GM18870 (cell line): Measurements from ENCODE around the gene UNC45B.
"Not testable (repeated sequence)": the region's sequence is repeated elsewhere in the genome, so short reads cannot be mapped to it uniquely, and the experiment has no call there.

Experiments
- ATAC-seq: cut with Tn5 transposase; IDR thresholded peaks from one replicate; pipeline ENCODE4 v1.9.1; 2021; ENCODE audit warnings: moderate library complexity; ENCODE audit not compliant: unreplicated experiment

Gene UNC45B, protein sequence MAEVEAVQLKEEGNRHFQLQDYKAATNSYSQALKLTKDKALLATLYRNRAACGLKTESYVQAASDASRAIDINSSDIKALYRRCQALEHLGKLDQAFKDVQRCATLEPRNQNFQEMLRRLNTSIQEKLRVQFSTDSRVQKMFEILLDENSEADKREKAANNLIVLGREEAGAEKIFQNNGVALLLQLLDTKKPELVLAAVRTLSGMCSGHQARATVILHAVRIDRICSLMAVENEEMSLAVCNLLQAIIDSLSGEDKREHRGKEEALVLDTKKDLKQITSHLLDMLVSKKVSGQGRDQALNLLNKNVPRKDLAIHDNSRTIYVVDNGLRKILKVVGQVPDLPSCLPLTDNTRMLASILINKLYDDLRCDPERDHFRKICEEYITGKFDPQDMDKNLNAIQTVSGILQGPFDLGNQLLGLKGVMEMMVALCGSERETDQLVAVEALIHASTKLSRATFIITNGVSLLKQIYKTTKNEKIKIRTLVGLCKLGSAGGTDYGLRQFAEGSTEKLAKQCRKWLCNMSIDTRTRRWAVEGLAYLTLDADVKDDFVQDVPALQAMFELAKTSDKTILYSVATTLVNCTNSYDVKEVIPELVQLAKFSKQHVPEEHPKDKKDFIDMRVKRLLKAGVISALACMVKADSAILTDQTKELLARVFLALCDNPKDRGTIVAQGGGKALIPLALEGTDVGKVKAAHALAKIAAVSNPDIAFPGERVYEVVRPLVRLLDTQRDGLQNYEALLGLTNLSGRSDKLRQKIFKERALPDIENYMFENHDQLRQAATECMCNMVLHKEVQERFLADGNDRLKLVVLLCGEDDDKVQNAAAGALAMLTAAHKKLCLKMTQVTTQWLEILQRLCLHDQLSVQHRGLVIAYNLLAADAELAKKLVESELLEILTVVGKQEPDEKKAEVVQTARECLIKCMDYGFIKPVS

DNA sequence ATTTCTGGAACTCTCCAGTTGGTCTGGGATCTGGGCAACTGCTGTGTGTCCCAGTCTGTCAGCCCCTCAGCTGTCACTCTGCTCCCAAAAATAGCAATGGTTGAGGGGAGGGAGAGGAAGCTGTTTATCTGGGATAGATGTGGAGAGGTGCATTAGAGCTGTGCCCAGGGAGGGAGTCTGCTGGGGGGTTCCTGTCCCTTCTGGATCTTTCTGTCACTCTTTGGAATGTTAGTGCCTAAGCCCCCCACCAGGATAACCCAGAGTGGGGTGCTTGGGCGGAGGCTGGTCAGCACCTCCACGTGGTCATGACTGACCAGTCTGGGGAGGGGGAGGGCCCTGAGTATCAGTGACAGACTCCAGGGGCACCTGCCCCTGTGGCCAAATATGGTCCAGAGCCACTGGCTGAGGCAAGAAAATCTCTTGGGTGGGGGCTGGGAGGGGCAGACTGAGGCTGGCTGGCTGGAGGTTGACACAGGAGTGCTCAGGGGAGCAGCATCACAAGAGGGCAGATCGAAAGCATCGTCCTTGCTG, at the start of gene UNC45B:
TSS of gene UNC45B (plus strand) at position 443 of the 531 bp plus-strand sequence. CDS start 447 bp downstream, outside the sequence.
- ATAC-seq, result no peak

GRCh38 chr17:35099908-35100307, 47.7 kb upstream of the UNC45B start:
- no peak for ATAC-seq

- ATAC-seq, result no peak
These were observed 46.6 kb upstream of the UNC45B start for GRCh38 chr17:35101036-35101435.

GRCh38 chr17:35101725-35102124, 45.9 kb upstream of the UNC45B start:
- ATAC-seq, result no peak

- no peak for ATAC-seq
These were observed 44.3 kb upstream of the UNC45B start for GRCh38 chr17:35103271-35103670.

- ATAC-seq, result no peak
These were observed 42.7 kb upstream of the UNC45B start for GRCh38 chr17:35104844-35105450.

DNA sequence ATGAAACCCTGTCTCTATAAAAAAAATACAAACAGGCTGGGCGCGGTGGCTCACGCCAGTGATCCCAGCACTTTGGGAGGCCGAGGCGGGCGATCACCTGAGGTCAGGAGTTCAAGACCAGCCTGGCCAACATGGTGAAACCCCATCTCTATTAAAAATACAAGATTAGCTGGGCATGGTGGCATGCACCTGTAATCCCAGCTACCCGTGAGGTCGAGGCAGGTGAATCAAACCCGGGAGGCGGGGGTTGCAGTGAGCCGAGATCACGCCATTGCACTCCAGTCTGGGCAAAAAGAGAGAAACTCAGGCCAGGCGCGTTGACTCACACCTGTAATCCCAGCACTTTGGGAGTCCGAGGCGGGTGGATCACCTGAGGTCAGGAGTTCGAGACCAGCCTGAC, 36.8 kb upstream of the UNC45B start:
- not testable (repeated sequence) for ATAC-seq

GRCh38 chr17:35116845-35117244, 30.8 kb upstream of the UNC45B start:
- ATAC-seq, result no peak

DNA sequence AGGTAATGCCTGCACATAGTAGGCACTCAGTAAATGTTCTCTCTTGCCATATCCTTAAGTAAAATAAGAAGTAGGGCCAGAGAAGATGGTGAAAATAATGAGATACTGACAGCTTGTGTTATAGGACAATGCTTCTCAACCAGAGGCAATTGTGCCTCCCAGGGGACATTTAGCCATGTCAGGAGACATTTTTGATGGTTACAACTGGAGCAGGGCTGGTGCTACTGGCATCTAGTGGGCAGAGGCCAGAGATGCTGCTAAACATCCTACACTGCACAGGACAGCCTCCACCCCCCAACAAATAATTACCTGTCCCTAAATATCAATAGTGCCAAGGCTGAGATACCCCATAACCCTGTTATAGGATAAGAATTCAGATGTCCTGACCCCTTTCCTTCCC, 29.6 kb upstream of the UNC45B start:
- ATAC-seq, result no peak

- peak; percentile 52 for ATAC-seq
These were observed 28.0 kb upstream of the UNC45B start, which contains the start of gene RAD51D for GRCh38 chr17:35119370-35120165. Gene RAD51D, minus strand, starts transcription at chr17:35119860. Its CDS starts 247 bp downstream, at chr17:35119613.

- no peak for ATAC-seq
These were observed 26.3 kb upstream of the UNC45B start, which contains the start of gene FNDC8 for GRCh38 chr17:35121315-35121714. Gene FNDC8, plus strand, starts transcription at chr17:35121615. Its CDS starts 79 bp downstream, at chr17:35121694.

- ATAC-seq, result no peak
These were observed 19.7 kb upstream of the UNC45B start for GRCh38 chr17:35127751-35128514.

GRCh38 chr17:35129154-35129972, 18.3 kb upstream of the UNC45B start:
- ATAC-seq, result no peak

GRCh38 chr17:35129973-35130351, 17.7 kb upstream of the UNC45B start:
- ATAC-seq, result no peak

DNA sequence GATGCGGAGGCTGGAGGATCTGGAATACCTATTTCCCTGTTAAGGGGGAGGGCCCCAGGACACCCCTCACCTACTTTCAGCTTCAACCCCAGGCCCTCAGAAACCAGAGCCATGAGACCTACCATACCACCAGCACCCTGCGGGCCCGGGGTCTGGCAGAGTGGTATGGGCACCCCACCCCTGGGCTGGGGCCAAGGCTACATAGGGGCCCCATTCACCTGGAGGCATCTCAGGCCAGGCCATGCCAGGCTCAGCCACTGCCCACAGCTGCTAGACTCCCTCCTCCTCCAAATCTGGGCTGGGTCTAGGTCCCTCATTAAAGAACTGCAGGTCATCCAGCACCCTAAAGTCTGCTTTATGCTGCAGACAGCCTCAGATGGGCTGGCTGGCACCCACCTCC, 17.2 kb upstream of the UNC45B start:
- no peak for ATAC-seq

- ATAC-seq, result no peak
These were observed 15.5 kb upstream of the UNC45B start for GRCh38 chr17:35132099-35132498.

GRCh38 chr17:35132816-35133550, 14.6 kb upstream of the UNC45B start:
- ATAC-seq, result no peak

- no peak for ATAC-seq
These were observed 12.3 kb upstream of the UNC45B start for GRCh38 chr17:35135322-35135721.
